ENCODE data around the gene TNNC2. TPM values are rescaled to one million over a fixed set of nuclear protein-coding genes. Genes with fewer than 3 reads are reported as not detected.

The TNNC2 gene
- total and polyA plus RNA-seq, 9 of the 15 experiments (the other 6 are each of a cell fraction or from before 2014, with no cell fraction given), result not detected

DNA sequence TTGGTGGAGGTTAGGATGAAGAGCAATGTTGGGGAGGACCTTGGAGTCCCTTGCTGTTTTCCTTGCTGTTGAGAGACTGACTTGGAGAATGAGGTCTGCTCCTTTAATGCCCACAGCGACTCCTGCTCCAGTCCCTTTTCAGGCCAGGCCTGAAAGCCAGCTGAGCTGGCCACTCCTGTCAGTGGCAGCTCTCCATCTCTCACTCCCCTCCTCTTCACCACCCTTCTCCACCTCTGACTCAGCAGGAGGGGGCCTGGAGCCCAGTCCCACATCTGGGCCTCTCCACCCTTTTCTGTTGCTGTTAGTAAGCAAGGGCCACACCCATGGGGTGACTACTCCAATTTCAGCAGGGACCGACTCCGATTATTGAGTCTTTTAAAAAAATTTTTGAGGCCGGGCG lies 8.7 kb upstream of the TNNC2 start (continued):
- TF ChIP-seq, protein P1, sequence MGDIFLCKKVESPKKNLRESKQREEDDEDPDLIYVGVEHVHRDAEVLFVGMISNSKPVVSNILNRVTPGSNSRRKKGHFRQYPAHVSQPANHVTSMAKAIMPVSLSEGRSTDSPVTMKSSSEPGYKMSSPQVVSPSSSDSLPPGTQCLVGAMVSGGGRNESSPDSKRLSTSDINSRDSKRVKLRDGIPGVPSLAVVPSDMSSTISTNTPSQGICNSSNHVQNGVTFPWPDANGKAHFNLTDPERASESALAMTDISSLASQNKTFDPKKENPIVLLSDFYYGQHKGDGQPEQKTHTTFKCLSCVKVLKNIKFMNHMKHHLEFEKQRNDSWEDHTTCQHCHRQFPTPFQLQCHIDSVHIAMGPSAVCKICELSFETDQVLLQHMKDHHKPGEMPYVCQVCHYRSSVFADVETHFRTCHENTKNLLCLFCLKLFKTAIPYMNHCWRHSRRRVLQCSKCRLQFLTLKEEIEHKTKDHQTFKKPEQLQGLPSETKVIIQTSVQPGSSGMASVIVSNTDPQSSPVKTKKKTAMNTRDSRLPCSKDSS (IDR thresholded peaks at IDR 0.05; ENCODE audit: low read depth, partially characterized antibody), result no peak
- TF ChIP-seq TFAM (CRISPR knock-in tag; conservative IDR thresholded peaks at IDR 0.05), result no peak
- TF ChIP-seq MECOM (CRISPR knock-in tag; IDR thresholded peaks at IDR 0.05), result no peak
- TF ChIP-seq, protein P2, sequence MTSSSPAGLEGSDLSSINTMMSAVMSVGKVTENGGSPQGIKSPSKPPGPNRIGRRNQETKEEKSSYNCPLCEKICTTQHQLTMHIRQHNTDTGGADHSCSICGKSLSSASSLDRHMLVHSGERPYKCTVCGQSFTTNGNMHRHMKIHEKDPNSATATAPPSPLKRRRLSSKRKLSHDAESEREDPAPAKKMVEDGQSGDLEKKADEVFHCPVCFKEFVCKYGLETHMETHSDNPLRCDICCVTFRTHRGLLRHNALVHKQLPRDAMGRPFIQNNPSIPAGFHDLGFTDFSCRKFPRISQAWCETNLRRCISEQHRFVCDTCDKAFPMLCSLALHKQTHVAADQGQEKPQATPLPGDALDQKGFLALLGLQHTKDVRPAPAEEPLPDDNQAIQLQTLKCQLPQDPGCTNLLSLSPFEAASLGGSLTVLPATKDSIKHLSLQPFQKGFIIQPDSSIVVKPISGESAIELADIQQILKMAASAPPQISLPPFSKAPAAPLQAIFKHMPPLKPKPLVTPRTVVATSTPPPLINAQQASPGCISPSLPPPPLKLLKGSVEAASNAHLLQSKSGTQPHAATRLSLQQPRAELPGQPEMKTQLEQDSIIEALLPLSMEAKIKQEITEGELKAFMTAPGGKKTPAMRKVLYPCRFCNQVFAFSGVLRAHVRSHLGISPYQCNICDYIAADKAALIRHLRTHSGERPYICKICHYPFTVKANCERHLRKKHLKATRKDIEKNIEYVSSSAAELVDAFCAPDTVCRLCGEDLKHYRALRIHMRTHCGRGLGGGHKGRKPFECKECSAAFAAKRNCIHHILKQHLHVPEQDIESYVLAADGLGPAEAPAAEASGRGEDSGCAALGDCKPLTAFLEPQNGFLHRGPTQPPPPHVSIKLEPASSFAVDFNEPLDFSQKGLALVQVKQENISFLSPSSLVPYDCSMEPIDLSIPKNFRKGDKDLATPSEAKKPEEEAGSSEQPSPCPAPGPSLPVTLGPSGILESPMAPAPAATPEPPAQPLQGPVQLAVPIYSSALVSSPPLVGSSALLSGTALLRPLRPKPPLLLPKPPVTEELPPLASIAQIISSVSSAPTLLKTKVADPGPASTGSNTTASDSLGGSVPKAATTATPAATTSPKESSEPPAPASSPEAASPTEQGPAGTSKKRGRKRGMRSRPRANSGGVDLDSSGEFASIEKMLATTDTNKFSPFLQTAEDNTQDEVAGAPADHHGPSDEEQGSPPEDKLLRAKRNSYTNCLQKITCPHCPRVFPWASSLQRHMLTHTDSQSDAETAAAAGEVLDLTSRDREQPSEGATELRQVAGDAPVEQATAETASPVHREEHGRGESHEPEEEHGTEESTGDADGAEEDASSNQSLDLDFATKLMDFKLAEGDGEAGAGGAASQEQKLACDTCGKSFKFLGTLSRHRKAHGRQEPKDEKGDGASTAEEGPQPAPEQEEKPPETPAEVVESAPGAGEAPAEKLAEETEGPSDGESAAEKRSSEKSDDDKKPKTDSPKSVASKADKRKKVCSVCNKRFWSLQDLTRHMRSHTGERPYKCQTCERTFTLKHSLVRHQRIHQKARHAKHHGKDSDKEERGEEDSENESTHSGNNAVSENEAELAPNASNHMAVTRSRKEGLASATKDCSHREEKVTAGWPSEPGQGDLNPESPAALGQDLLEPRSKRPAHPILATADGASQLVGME (CRISPR knock-in tag; IDR thresholded peaks at IDR 0.05), result no peak
- no peak for TF ChIP-seq ZNF586 (CRISPR knock-in tag; conservative IDR thresholded peaks at IDR 0.05)
- TF ChIP-seq HCFC1 (IDR thresholded peaks at IDR 0.05; ENCODE audit: low read depth, low read length), result no peak
- no peak for TF ChIP-seq RFX7 (CRISPR knock-in tag; IDR thresholded peaks at IDR 0.05)
- TF ChIP-seq MAFK (IDR thresholded peaks at IDR 0.05; ENCODE audit: low read length), result peak; percentile 58
- TF ChIP-seq RAD51 (IDR thresholded peaks at IDR 0.05; ENCODE audit: borderline replicate concordance, low read depth), result no peak
- no peak for TF ChIP-seq SOX6 (IDR thresholded peaks at IDR 0.05)
- no peak for TF ChIP-seq ZNF764 (CRISPR knock-in tag; IDR thresholded peaks at IDR 0.05; ENCODE audit: low read depth)
- TF ChIP-seq STAG1 (CRISPR knock-in tag; IDR thresholded peaks at IDR 0.05; ENCODE audit: borderline replicate concordance), result no peak
- TF ChIP-seq HNRNPUL1 (IDR thresholded peaks at IDR 0.05; ENCODE audit: low read length), result no peak
- no peak for TF ChIP-seq SPI1 (IDR thresholded peaks at IDR 0.05; ENCODE audit: borderline replicate concordance, low read depth, low read length)
- TF ChIP-seq SIRT6 (IDR thresholded peaks at IDR 0.05; ENCODE audit: low read depth, low read length), result no peak
- TF ChIP-seq ZNF830 (CRISPR knock-in tag; IDR thresholded peaks at IDR 0.05), result no peak
- peak; percentile 37 for TF ChIP-seq MAFG (tag; conservative IDR thresholded peaks at IDR 0.05)
- TF ChIP-seq CBX8 (IDR thresholded peaks at IDR 0.05; ENCODE audit: borderline replicate concordance, extremely low read depth, low read depth, low read length, poor library complexity, severe bottlenecking), result no peak
- TF ChIP-seq, protein P3, sequence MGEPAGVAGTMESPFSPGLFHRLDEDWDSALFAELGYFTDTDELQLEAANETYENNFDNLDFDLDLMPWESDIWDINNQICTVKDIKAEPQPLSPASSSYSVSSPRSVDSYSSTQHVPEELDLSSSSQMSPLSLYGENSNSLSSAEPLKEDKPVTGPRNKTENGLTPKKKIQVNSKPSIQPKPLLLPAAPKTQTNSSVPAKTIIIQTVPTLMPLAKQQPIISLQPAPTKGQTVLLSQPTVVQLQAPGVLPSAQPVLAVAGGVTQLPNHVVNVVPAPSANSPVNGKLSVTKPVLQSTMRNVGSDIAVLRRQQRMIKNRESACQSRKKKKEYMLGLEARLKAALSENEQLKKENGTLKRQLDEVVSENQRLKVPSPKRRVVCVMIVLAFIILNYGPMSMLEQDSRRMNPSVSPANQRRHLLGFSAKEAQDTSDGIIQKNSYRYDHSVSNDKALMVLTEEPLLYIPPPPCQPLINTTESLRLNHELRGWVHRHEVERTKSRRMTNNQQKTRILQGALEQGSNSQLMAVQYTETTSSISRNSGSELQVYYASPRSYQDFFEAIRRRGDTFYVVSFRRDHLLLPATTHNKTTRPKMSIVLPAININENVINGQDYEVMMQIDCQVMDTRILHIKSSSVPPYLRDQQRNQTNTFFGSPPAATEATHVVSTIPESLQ (CRISPR knock-in tag; IDR thresholded peaks at IDR 0.05), result no peak
- no peak for TF ChIP-seq ETS2 (tag; IDR thresholded peaks at IDR 0.05; ENCODE audit: borderline replicate concordance, poor library complexity, severe bottlenecking)
- no peak for TF ChIP-seq ZNF507 (tag; conservative IDR thresholded peaks at IDR 0.05)

Data from K562 (cell line).